ENCODE measurements around the gene L1CAM. TPM values are rescaled to one million over a fixed set of nuclear protein-coding genes. Genes with fewer than 3 reads are reported as not detected.

Gene L1CAM
- total and polyA plus RNA-seq, 2 donors (not counting 1 experiment from before 2014, with no cell fraction given) = 9.4 to 19.9 TPM

GRCh38 chrX:153908219-153908860 is 22.4 kb upstream of the L1CAM start:
- DNase-seq (no peak), ATAC-seq (ENCODE audit: low read depth) (no peak)
- peaks cover 17% of the 10 kb centered on the region in 2 donors for H3K4me1 ChIP-seq (ENCODE audit: control insufficient read depth in 2 of 2, insufficient read depth in 2 of 2, low read length in 2 of 2)
- ChIA-PET POLR2A (interaction anchor here (0.6 kb wide), 1 partner anchor 16 kb away, joined by 6 read pairs; no protein-coding TSS in a partner anchor), CTCF (no interaction called here)
- no peak overlapping the region for H3K27ac ChIP-seq (ENCODE audit: low read length in 2 of 2)
- Mint-ChIP-seq H3K4me3 (no peak overlapping the region), H3K27me3 (no peaks in the 10 kb centered on the region), H3K4me1 (peaks cover 17% of the 10 kb centered on the region), H3K27ac (peak overlapping the region; percentile 20), H3K9me3 (ENCODE audit: insufficient read depth) (no peaks in the 10 kb centered on the region)
- H3K79me2 ChIP-seq (ENCODE audit: control insufficient read depth, insufficient read depth, low read length) = no peaks in the 10 kb centered on the region
- intact Hi-C loops (cut with micrococcal nuclease) = no loop called here
- H2AFZ ChIP-seq (ENCODE audit: insufficient read depth, low read depth, low read length, poor library complexity, severe bottlenecking) = no peak overlapping the region
- H3K36me3 ChIP-seq (replicated peaks in 1 of 2; ENCODE audit: control extremely low read depth in 1 of 2, control insufficient read depth in 1 of 2, extremely low read depth in 1 of 2, insufficient read depth in 2 of 2, low read length in 1 of 2) = peaks cover 0 to 34% of the 10 kb centered on the region in 2 experiments
- H3K27me3 ChIP-seq (replicated peaks in 1 of 4; ENCODE audit: control extremely low read depth in 1 of 4, control insufficient read depth in 3 of 4, insufficient read depth in 4 of 4, low read length in 3 of 4) = no peaks in the 10 kb centered on the region
- 97% methylated on average over 10 of the region's 23 CpGs for WGBS (ENCODE audit: insufficient coverage)
- H4K20me1 ChIP-seq (ENCODE audit: control insufficient read depth, insufficient read depth, low read length, poor library complexity, severe bottlenecking) = peaks cover 30% of the 10 kb centered on the region
- H3K4me2 ChIP-seq (replicated peaks; ENCODE audit: low read depth, low read length, poor library complexity, severe bottlenecking) = no peak overlapping the region
- TF ChIP-seq, protein P1, sequence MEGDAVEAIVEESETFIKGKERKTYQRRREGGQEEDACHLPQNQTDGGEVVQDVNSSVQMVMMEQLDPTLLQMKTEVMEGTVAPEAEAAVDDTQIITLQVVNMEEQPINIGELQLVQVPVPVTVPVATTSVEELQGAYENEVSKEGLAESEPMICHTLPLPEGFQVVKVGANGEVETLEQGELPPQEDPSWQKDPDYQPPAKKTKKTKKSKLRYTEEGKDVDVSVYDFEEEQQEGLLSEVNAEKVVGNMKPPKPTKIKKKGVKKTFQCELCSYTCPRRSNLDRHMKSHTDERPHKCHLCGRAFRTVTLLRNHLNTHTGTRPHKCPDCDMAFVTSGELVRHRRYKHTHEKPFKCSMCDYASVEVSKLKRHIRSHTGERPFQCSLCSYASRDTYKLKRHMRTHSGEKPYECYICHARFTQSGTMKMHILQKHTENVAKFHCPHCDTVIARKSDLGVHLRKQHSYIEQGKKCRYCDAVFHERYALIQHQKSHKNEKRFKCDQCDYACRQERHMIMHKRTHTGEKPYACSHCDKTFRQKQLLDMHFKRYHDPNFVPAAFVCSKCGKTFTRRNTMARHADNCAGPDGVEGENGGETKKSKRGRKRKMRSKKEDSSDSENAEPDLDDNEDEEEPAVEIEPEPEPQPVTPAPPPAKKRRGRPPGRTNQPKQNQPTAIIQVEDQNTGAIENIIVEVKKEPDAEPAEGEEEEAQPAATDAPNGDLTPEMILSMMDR (IDR thresholded peaks at IDR 0.05) = no peak
- TF ChIP-seq EZH2 (IDR thresholded peaks at IDR 0.05; ENCODE audit: borderline replicate concordance, insufficient read depth, low read depth, low read length, poor library complexity, severe bottlenecking) = no peak
- no peaks in the 10 kb centered on the region for H3K9me3 ChIP-seq (ENCODE audit: control extremely low read depth in 1 of 3, control insufficient read depth in 2 of 3, insufficient read depth in 1 of 3, low read length in 2 of 3)
- no peak overlapping the region for H3K4me3 ChIP-seq (ENCODE audit: control extremely low read depth in 1 of 5, extremely low read depth in 1 of 5, insufficient read depth in 1 of 5, low read depth in 2 of 5, low read length in 4 of 5)
- H3K9ac ChIP-seq (ENCODE audit: low read length) = no peak overlapping the region

DNA sequence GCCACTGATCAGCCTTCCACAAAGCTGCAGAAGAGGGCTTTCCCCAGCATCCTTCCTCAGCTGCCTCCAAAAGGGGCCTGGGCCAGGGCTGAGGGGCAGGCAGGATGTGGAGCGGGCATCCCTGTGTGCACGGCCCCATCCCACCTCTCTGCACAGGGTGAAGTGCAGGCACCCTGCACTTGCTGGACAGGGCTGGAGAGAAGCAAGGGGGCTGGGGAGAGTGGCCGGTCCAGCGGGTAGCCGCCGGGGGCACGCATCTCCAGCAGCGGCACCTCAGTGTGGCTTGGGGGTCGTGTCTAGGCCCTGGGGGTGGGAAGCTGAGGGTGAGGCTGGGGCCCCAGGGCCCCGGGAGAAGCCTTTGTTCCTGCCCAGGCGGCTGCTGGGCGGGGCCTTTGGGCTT is 21.5 kb upstream of the L1CAM start:
- no peaks in the 10 kb centered on the region for H3K27me3 ChIP-seq (replicated peaks in 1 of 4; ENCODE audit: control extremely low read depth in 1 of 4, control insufficient read depth in 3 of 4, insufficient read depth in 4 of 4, low read length in 3 of 4)
- CTCF ChIA-PET = interaction anchor here (0.8 kb wide), 1 partner anchor 16 kb away, joined by 3 read pairs; no protein-coding TSS in a partner anchor
- H3K4me1 ChIP-seq (ENCODE audit: control insufficient read depth in 2 of 2, insufficient read depth in 2 of 2, low read length in 2 of 2) = peaks cover 26% of the 10 kb centered on the region in 2 donors
- POLR2A ChIA-PET = no interaction called here
- intact Hi-C loops (cut with micrococcal nuclease) = no loop called here
- H3K9me3 ChIP-seq (ENCODE audit: control extremely low read depth in 1 of 3, control insufficient read depth in 2 of 3, insufficient read depth in 1 of 3, low read length in 2 of 3) = no peaks in the 10 kb centered on the region
- H3K79me2 ChIP-seq (ENCODE audit: control insufficient read depth, insufficient read depth, low read length) = no peaks in the 10 kb centered on the region
- no peak overlapping the region for H3K4me3 ChIP-seq (ENCODE audit: control extremely low read depth in 1 of 5, extremely low read depth in 1 of 5, insufficient read depth in 1 of 5, low read depth in 2 of 5, low read length in 4 of 5)
- no peak overlapping the region for H3K9ac ChIP-seq (ENCODE audit: low read length)
- H3K4me3 Mint-ChIP-seq = no peak overlapping the region
- ATAC-seq (ENCODE audit: low read depth) (no peak), DNase-seq (no peak)
- H3K9me3 Mint-ChIP-seq (ENCODE audit: insufficient read depth) = no peaks in the 10 kb centered on the region
- peaks cover 26% of the 10 kb centered on the region for H3K4me1 Mint-ChIP-seq
- peaks cover 0 to 26% of the 10 kb centered on the region in 2 experiments for H3K36me3 ChIP-seq (replicated peaks in 1 of 2; ENCODE audit: control extremely low read depth in 1 of 2, control insufficient read depth in 1 of 2, extremely low read depth in 1 of 2, insufficient read depth in 2 of 2, low read length in 1 of 2)
- H4K20me1 ChIP-seq (ENCODE audit: control insufficient read depth, insufficient read depth, low read length, poor library complexity, severe bottlenecking) = peaks cover 21% of the 10 kb centered on the region
- WGBS (ENCODE audit: insufficient coverage) = no CpG with 5 or more reads among the region's 12 CpGs
- TF ChIP-seq, protein P1 (IDR thresholded peaks at IDR 0.05) = no peak
- no peak for TF ChIP-seq EZH2 (IDR thresholded peaks at IDR 0.05; ENCODE audit: borderline replicate concordance, insufficient read depth, low read depth, low read length, poor library complexity, severe bottlenecking)
- H3K27ac ChIP-seq (ENCODE audit: low read length in 2 of 2) = no peak overlapping the region
- no peaks in the 10 kb centered on the region for H3K27me3 Mint-ChIP-seq
- no peak overlapping the region for H2AFZ ChIP-seq (ENCODE audit: insufficient read depth, low read depth, low read length, poor library complexity, severe bottlenecking)
- no peak overlapping the region for H3K4me2 ChIP-seq (replicated peaks; ENCODE audit: low read depth, low read length, poor library complexity, severe bottlenecking)
- no peak overlapping the region for H3K27ac Mint-ChIP-seq
